Measurements from ENCODE around the gene FRMD5. TPM values are rescaled to one million over a fixed set of nuclear protein-coding genes. Genes with fewer than 3 reads are reported as not detected.

Gene FRMD5
- total RNA-seq, 4 donors from 2014 or later = 2.9 to 5.4 (median 3.8) TPM

DNA sequence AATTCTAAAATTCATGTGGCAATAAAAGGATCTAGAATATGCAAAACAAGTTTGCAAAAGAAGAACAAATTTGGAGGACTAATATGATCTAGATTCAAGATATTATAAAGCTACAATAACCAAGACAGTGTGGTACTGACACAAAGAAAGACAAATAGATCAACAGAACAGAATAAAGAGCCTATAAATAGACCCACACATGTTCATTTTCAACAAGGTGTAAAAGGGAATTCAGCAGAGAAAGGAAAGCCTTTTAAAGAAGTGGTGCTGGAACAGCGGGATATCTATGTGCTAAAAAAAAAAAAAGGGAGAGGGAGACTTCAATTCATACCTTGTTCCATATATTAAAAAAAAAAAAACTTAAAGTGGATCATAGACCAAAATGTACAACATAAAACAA lies 219.3 kb downstream of the FRMD5 start:
- TF ChIP-seq EP300 (IDR thresholded peaks at IDR 0.05) = no peak
- TF ChIP-seq POLR2A (IDR thresholded peaks at IDR 0.05) = no peak
- TF ChIP-seq CTCF (IDR thresholded peaks at IDR 0.05) = no peak
- Histone ChIP-seq H3K36me3 (no peaks in the 10 kb centered on the region), H3K4me1 (no peaks in the 10 kb centered on the region), H3K9me3 (peaks cover 0 to 15% (median 0%) of the 10 kb centered on the region in 4 donors), H3K27ac (no peak overlapping the region), H3K27me3 (no peaks in the 10 kb centered on the region), H3K4me3 (no peak overlapping the region)
- 93 to 95% methylated on average over 1 of the region's 1 CpG for WGBS, 2 donors
- no peak for DNase-seq (ENCODE audit: low spot score in 2 of 2)

DNA sequence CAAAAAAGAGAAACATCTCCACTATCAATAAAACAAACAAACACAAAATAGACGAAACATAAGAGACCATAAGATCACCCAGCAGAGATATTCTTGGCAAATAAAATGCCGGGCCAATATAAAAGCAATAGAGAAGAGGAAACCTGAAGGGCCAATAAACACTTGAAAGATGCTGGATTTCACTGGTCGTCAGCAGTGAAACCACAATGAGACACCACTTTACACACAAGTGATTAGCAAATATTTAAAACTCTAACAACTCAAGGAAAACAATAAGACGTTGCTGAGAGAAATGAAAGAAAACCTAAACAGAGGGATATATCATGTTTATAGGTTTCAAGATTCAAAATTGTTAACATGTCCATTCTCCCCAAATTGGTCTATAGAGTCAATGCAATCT lies 219.7 kb downstream of the FRMD5 start:
- Histone ChIP-seq H3K27ac (no peak overlapping the region), H3K4me1 (no peaks in the 10 kb centered on the region), H3K9me3 (peaks cover 0 to 15% (median 0%) of the 10 kb centered on the region in 4 donors), H3K36me3 (no peaks in the 10 kb centered on the region), H3K27me3 (no peaks in the 10 kb centered on the region), H3K4me3 (no peak overlapping the region)
- no peak for TF ChIP-seq POLR2A (IDR thresholded peaks at IDR 0.05)
- 38 to 42% methylated on average over 4 of the region's 4 CpGs for WGBS, 2 donors
- no peak for DNase-seq (ENCODE audit: low spot score in 2 of 2)

GRCh38 chr15:43974852-43975251 lies 220.2 kb downstream of the FRMD5 start:
- H3K4me1 ChIP-seq = no peaks in the 10 kb centered on the region
- 82 to 89% methylated on average over 3 of the region's 3 CpGs for WGBS, 2 donors
- H3K4me3 ChIP-seq = no peak overlapping the region
- no peak for TF ChIP-seq CTCF (IDR thresholded peaks at IDR 0.05)
- no peak for TF ChIP-seq EP300 (IDR thresholded peaks at IDR 0.05)
- peaks cover 0 to 15% (median 0%) of the 10 kb centered on the region in 4 donors for H3K9me3 ChIP-seq
- no peaks in the 10 kb centered on the region for H3K27me3 ChIP-seq
- no peak overlapping the region for H3K27ac ChIP-seq
- no peaks in the 10 kb centered on the region for H3K36me3 ChIP-seq
- no peak for DNase-seq (ENCODE audit: low spot score in 2 of 2)

GRCh38 chr15:43969802-43970375 lies 225.2 kb downstream of the FRMD5 start:
- peaks cover 0 to 7% (median 0%) of the 10 kb centered on the region in 4 donors for H3K4me1 ChIP-seq
- TF ChIP-seq CTCF (IDR thresholded peaks at IDR 0.05) (no peak), POLR2A (IDR thresholded peaks at IDR 0.05) (no peak), EP300 (IDR thresholded peaks at IDR 0.05) (no peak)
- H3K4me3 ChIP-seq = no peak overlapping the region
- H3K9me3 ChIP-seq = no peaks in the 10 kb centered on the region
- H3K36me3 ChIP-seq = no peaks in the 10 kb centered on the region
- no peaks in the 10 kb centered on the region for H3K27me3 ChIP-seq
- H3K27ac ChIP-seq = no peak overlapping the region
- WGBS, 2 donors = 95 to 97% methylated on average over 1 of the region's 1 CpG
- no peak for DNase-seq (ENCODE audit: low spot score in 2 of 2)

GRCh38 chr15:43968551-43968950 lies 226.5 kb downstream of the FRMD5 start:
- Histone ChIP-seq H3K9me3 (no peaks in the 10 kb centered on the region), H3K27me3 (no peaks in the 10 kb centered on the region), H3K27ac (no peak overlapping the region), H3K4me3 (no peak overlapping the region), H3K36me3 (no peaks in the 10 kb centered on the region), H3K4me1 (peaks cover 0 to 7% (median 0%) of the 10 kb centered on the region in 4 donors)
- 54 to 57% methylated on average over 3 of the region's 3 CpGs for WGBS, 2 donors
- no peak for TF ChIP-seq EP300 (IDR thresholded peaks at IDR 0.05)
- TF ChIP-seq POLR2A (IDR thresholded peaks at IDR 0.05) = no peak
- TF ChIP-seq CTCF (IDR thresholded peaks at IDR 0.05) = no peak
- no peak for DNase-seq (ENCODE audit: low spot score in 2 of 2)

- Histone ChIP-seq H3K4me3 (no peak overlapping the region), H3K27me3 (no peaks in the 10 kb centered on the region), H3K9me3 (no peaks in the 10 kb centered on the region), H3K27ac (no peak overlapping the region), H3K4me1 (peaks cover 0 to 7% (median 0%) of the 10 kb centered on the region in 4 donors), H3K36me3 (no peaks in the 10 kb centered on the region)
- TF ChIP-seq CTCF (IDR thresholded peaks at IDR 0.05) = no peak
- no peak for TF ChIP-seq POLR2A (IDR thresholded peaks at IDR 0.05)
- TF ChIP-seq EP300 (IDR thresholded peaks at IDR 0.05) = no peak
- DNase-seq (ENCODE audit: low spot score in 2 of 2) = no peak
Measured at GRCh38 chr15:43966646-43967045, 228.4 kb downstream of the FRMD5 start.
